Body of pancreas (tissue), 4 donors: ENCODE measurements around the gene BMP15. TPM values are rescaled to one million over a fixed set of nuclear protein-coding genes. Genes with fewer than 3 reads are reported as not detected.
A peak's percentile ranks its signal among the peaks of the same experiment; 100 is the strongest.

Experiments
- ATAC-seq: fragments of 150-250 bp; one replicate; pipeline ENCODE4 v1.9.1; 2016
- DNase-seq, 4 donors: peaks; one replicate each; pipeline ENCODE4 v3.0.0-alpha.2; 2019
- H3K27ac ChIP-seq, 4 donors: fragments of 200-600 bp; sonication (generic); 1 replicate in 3 of 4; 2 replicates in 1 of 4; pipeline versions ENCODE4 v1.5.1 to v1.6.1; 2016 to 2019; ENCODE audit warnings: mild to moderate bottlenecking in 1 of 4, mixed read lengths in 1 of 4, moderate library complexity in 1 of 4
- H3K27me3 ChIP-seq, 2 donors: fragments of 200-600 bp; sonication (generic); one replicate each; pipeline ENCODE4 v1.6.0; 2016; ENCODE audit warnings: mild to moderate bottlenecking in 1 of 2
- H3K36me3 ChIP-seq, 2 donors: fragments of 200-600 bp; sonication (generic); replicated peaks in 1 of 2; 2 replicates each; pipeline ENCODE4 v1.5.1; 2016; ENCODE audit warnings: low read depth in 2 of 2; ENCODE audit not compliant: insufficient read depth in 1 of 2
- H3K4me1 ChIP-seq: fragments of 200-600 bp; sonication (generic); one replicate; pipeline ENCODE4 v1.6.0; 2016
- H3K4me3 ChIP-seq, 2 donors: fragments of 200-600 bp; sonication (generic); 1 replicate in 1 of 2; 2 replicates in 1 of 2; pipeline ENCODE4 v1.5.1; 2016 to 2019
- H3K9me3 ChIP-seq, 3 donors: fragments of 200-600 bp; sonication (generic); 1 replicate in 2 of 3; 2 replicates in 1 of 3; pipeline ENCODE4 v1.5.1; 2016
- POLR2A ChIP-seq, 3 donors: fragments of 450-650 bp; IDR thresholded peaks; one replicate each; pipeline ENCODE4 v1.6.1; 2016; ENCODE audit warnings: antibody characterized with exemption in 3 of 3, mild to moderate bottlenecking in 2 of 3
- WGBS, 2 donors: methylation state at CpG; one replicate each; pipeline ENCODE4 v1.1.5; 2017; 5-methylcytosine and 5-hydroxymethylcytosine counted together
- intact Hi-C: fragments of 100-400 bp; cut with DNase I; formaldehyde crosslinking; loops from one replicate; pipeline ENCODE4 v1.15.1; 2023
- total RNA-seq, 2 donors: library from RNA; depleted of rRNA; stranded (reverse); fragments of >200 nt; gene quantifications; one replicate each; pipeline ENCODE4 v1.1.0, GENCODE V29; 2016
- TF ChIP-seq, protein P1 (sequence below), 7 experiments: fragments of 450-650 bp in 4 of 7; fragments of 200-600 bp in 3 of 7; sonication (generic) in 3 of 7; IDR thresholded peaks; one replicate each; pipeline ENCODE4 v1.5.1; 2016 to 2019; ENCODE audit warnings: antibody characterized with exemption in 7 of 7

Gene BMP15
- total RNA-seq, 2 donors from 2014 or later: not detected

DNA sequence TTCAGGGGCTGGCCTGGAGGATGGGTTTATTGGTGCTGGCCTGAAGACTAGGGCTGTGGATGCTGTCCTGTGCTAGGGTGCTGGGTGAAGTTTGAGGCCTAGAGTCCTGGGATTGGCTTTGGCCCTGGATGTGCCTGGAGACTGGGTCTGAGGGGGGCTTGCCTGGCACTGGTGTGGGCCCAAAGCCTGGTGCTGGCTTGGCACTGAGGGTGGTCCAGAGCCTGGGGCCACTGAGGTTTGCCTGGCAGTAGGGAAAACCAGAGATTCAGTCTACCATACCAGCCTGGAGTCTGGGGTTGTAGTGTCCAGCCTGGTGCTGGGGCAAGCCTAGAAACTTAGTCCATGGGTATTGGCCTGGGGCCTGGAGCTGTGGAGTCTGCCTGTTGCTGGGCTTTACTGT is 16.6 kb downstream of the BMP15 start:
- intact Hi-C loops: no loop called here
- Histone ChIP-seq H3K27me3 (no peaks in the 10 kb centered on the region), H3K27ac (no peak overlapping the region), H3K9me3 (no peaks in the 10 kb centered on the region), H3K4me1 (no peaks in the 10 kb centered on the region), H3K36me3 (no peaks in the 10 kb centered on the region), H3K4me3 (no peak overlapping the region)
- DNase-seq: no peak
- TF ChIP-seq, protein P1, sequence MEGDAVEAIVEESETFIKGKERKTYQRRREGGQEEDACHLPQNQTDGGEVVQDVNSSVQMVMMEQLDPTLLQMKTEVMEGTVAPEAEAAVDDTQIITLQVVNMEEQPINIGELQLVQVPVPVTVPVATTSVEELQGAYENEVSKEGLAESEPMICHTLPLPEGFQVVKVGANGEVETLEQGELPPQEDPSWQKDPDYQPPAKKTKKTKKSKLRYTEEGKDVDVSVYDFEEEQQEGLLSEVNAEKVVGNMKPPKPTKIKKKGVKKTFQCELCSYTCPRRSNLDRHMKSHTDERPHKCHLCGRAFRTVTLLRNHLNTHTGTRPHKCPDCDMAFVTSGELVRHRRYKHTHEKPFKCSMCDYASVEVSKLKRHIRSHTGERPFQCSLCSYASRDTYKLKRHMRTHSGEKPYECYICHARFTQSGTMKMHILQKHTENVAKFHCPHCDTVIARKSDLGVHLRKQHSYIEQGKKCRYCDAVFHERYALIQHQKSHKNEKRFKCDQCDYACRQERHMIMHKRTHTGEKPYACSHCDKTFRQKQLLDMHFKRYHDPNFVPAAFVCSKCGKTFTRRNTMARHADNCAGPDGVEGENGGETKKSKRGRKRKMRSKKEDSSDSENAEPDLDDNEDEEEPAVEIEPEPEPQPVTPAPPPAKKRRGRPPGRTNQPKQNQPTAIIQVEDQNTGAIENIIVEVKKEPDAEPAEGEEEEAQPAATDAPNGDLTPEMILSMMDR (IDR thresholded peaks at IDR 0.05): no peak
- no peak for TF ChIP-seq POLR2A (IDR thresholded peaks at IDR 0.05)
- no peak for ATAC-seq

GRCh38 chrX:50941638-50942037 is 31.1 kb downstream of the BMP15 start:
- H3K27me3 ChIP-seq: no peaks in the 10 kb centered on the region
- WGBS, 2 donors: 53 to 58% methylated on average over 3 of the region's 3 CpGs
- no peaks in the 10 kb centered on the region for H3K4me1 ChIP-seq
- no peaks in the 10 kb centered on the region for H3K9me3 ChIP-seq
- no peak overlapping the region for H3K4me3 ChIP-seq
- H3K36me3 ChIP-seq: no peaks in the 10 kb centered on the region
- no peak overlapping the region for H3K27ac ChIP-seq
- DNase-seq (peak in 2 of 4 donors; percentile 12 to 20), ATAC-seq (no peak)
- intact Hi-C loops: no loop called here
- TF ChIP-seq POLR2A (IDR thresholded peaks at IDR 0.05): no peak
- TF ChIP-seq, protein P1 (IDR thresholded peaks at IDR 0.05): peak in 4 of 7 experiments; percentile 5 to 36 (median 17)

DNA sequence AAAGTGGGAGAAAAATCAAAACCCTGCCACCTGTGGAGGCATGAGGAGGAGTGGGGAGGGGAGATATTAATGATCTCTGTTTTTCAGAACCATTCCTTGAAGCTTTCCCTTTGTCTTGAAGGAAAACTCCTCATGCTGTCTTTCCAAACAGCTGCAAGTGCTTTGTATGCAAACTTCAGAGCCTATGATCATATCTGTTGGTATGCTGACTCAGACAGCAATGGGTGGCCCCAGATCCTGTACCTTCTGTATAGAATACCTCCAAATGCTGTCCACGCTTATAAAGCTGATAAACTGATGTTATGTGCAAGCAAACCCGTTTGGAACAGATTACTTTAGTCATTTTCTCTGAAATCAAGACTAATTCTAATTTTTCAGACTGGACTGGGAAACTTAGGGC is 31.9 kb downstream of the BMP15 start:
- ATAC-seq: no peak
- H3K4me3 ChIP-seq: no peak overlapping the region
- WGBS, 2 donors: 60 to 69% methylated on average over 2 of the region's 2 CpGs
- H3K9me3 ChIP-seq: no peaks in the 10 kb centered on the region
- no peak for DNase-seq
- H3K27me3 ChIP-seq: no peaks in the 10 kb centered on the region
- no peaks in the 10 kb centered on the region for H3K36me3 ChIP-seq
- intact Hi-C loops: no loop called here
- H3K4me1 ChIP-seq: no peaks in the 10 kb centered on the region
- TF ChIP-seq, protein P1 (IDR thresholded peaks at IDR 0.05): no peak
- no peak for TF ChIP-seq POLR2A (IDR thresholded peaks at IDR 0.05)
- H3K27ac ChIP-seq: no peak overlapping the region

GRCh38 chrX:50952406-50952805 is 41.9 kb downstream of the BMP15 start:
- Histone ChIP-seq H3K27me3 (no peaks in the 10 kb centered on the region), H3K27ac (no peak overlapping the region), H3K36me3 (no peaks in the 10 kb centered on the region), H3K4me3 (no peak overlapping the region), H3K9me3 (no peaks in the 10 kb centered on the region), H3K4me1 (no peaks in the 10 kb centered on the region)
- DNase-seq (no peak), ATAC-seq (no peak)
- WGBS, 2 donors: 77 to 90% methylated on average over 1 of the region's 1 CpG
- TF ChIP-seq POLR2A (IDR thresholded peaks at IDR 0.05): no peak
- TF ChIP-seq, protein P1 (IDR thresholded peaks at IDR 0.05): no peak
- intact Hi-C loops: no loop called here

- TF ChIP-seq, protein P1 (IDR thresholded peaks at IDR 0.05): no peak
- no peak for TF ChIP-seq POLR2A (IDR thresholded peaks at IDR 0.05)
- intact Hi-C loops: no loop called here
- Histone ChIP-seq H3K27ac (no peak overlapping the region), H3K36me3 (no peaks in the 10 kb centered on the region), H3K9me3 (no peaks in the 10 kb centered on the region), H3K4me1 (no peaks in the 10 kb centered on the region), H3K4me3 (no peak overlapping the region), H3K27me3 (no peaks in the 10 kb centered on the region)
- WGBS, 2 donors: 50 to 58% methylated on average over 1 of the region's 1 CpG
- ATAC-seq (no peak), DNase-seq (no peak)
Observed at GRCh38 chrX:50953832-50954231, 43.3 kb downstream of the BMP15 start.
